DOHH2 (cell line): Measurements from ENCODE around the gene SHMT2.

Experiments
- EZH2phosphoT487 ChIP-seq: fragments of 200-600 bp; sonication (generic); IDR thresholded peaks from 2 replicates; pipeline ENCODE4 v1.6.1; 2017; ENCODE audit warnings: borderline replicate concordance, mild to moderate bottlenecking, antibody characterized with exemption, low read length, moderate library complexity, mixed read lengths
- TF ChIP-seq, protein P1 (sequence below): fragments of 200-600 bp; sonication (generic); IDR thresholded peaks from one replicate; pipeline ENCODE4 v1.5.1; 2014; ENCODE audit warnings: antibody characterized with exemption, mild to moderate bottlenecking, low read depth, low read length; ENCODE audit not compliant: poor library complexity, severe bottlenecking

DNA sequence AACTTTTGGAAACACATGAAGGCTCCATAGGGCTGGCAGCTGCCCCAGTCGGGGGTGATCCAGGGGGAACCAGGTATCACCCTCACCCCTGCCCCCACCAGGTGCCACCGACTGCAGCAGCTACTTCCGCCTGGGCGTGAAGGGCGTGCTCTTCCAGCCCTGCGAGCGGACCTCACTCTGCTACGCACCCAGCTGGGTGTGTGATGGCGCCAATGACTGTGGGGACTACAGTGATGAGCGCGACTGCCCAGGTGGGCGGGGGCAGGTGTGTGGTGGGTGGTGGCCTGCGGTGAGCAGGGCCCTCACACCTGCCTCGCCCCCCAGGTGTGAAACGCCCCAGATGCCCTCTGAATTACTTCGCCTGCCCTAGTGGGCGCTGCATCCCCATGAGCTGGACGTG, 35.3 kb upstream of the SHMT2 start:
- TF ChIP-seq, protein P1, sequence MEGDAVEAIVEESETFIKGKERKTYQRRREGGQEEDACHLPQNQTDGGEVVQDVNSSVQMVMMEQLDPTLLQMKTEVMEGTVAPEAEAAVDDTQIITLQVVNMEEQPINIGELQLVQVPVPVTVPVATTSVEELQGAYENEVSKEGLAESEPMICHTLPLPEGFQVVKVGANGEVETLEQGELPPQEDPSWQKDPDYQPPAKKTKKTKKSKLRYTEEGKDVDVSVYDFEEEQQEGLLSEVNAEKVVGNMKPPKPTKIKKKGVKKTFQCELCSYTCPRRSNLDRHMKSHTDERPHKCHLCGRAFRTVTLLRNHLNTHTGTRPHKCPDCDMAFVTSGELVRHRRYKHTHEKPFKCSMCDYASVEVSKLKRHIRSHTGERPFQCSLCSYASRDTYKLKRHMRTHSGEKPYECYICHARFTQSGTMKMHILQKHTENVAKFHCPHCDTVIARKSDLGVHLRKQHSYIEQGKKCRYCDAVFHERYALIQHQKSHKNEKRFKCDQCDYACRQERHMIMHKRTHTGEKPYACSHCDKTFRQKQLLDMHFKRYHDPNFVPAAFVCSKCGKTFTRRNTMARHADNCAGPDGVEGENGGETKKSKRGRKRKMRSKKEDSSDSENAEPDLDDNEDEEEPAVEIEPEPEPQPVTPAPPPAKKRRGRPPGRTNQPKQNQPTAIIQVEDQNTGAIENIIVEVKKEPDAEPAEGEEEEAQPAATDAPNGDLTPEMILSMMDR, result no peak
- TF ChIP-seq EZH2phosphoT487, result no peak
